Subcutaneous adipose tissue (tissue), 4 donors: ENCODE data around the gene SLFNL1. TPM values are rescaled to one million over a fixed set of nuclear protein-coding genes. Genes with fewer than 3 reads are reported as not detected.

Experiments
- total RNA-seq, 4 donors: library from RNA; depleted of rRNA; stranded (reverse); fragments of >200 nt; gene quantifications; one replicate each; pipeline ENCODE4 v1.1.0, GENCODE V29; 2016
- TF ChIP-seq, protein P1 (sequence below): fragments of 450-650 bp; IDR thresholded peaks from one replicate; pipeline ENCODE4 v1.5.1; 2016; ENCODE audit warnings: low read depth, mild to moderate bottlenecking, control low read depth, antibody characterized with exemption, moderate library complexity

SLFNL1 gene
- total RNA-seq, 4 donors from 2014 or later: 0.16 to 0.44 (median 0.18) TPM

DNA sequence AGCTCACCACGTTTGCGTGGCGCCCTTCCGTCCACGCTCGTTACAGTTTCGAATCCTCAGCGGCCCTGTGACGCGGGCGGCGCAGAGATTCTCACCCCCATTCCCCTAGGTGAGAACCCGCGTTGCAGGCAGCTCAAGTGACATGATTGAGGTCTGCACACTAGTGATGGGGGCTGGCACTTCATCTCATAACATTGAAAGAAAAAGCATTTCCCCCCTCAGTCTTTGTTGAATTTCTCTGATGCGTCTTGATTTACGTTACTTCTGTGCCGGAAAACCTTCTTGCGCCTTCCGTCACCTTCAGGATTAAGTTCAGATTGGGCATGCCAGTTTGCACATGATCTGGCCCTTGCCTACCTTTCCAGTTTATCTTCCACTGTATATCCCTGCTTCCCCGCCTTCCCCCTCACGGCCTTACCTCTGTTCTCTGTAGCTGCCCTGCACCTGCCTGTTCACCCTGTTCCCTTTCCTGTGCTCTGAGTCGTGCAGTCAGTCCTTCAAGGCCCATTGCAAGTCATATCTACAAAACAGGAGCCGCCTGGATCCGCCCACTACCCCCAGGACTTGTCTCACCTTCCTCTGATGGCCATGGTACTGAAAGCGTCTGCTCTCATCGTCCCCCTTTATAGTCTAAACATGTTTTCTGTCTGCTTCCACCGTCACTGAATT lies 40.9 kb downstream of the SLFNL1 start:
- TF ChIP-seq, protein P1, sequence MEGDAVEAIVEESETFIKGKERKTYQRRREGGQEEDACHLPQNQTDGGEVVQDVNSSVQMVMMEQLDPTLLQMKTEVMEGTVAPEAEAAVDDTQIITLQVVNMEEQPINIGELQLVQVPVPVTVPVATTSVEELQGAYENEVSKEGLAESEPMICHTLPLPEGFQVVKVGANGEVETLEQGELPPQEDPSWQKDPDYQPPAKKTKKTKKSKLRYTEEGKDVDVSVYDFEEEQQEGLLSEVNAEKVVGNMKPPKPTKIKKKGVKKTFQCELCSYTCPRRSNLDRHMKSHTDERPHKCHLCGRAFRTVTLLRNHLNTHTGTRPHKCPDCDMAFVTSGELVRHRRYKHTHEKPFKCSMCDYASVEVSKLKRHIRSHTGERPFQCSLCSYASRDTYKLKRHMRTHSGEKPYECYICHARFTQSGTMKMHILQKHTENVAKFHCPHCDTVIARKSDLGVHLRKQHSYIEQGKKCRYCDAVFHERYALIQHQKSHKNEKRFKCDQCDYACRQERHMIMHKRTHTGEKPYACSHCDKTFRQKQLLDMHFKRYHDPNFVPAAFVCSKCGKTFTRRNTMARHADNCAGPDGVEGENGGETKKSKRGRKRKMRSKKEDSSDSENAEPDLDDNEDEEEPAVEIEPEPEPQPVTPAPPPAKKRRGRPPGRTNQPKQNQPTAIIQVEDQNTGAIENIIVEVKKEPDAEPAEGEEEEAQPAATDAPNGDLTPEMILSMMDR: no peak

DNA sequence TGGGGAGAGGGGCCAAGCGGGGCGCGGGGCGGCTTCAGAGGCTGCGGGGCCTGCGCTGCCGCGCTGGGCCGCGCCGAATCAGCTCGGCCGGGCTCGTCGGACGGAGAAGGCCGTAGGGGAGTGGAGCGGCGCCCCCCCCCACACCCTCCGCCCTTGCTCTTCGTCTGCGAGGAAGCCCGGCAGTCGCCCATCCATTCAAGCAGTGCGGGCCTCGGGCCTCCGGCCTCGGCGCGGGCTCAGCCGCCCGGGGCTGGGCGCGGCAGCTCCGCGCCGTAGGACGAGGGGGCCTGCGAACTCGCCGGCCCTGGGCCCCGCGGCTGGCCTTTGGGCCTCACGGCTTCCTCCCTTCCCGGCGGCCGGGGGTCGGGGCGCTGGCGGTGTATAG lies 41.5 kb downstream of the SLFNL1 start:
- TF ChIP-seq, protein P1: no peak

DNA sequence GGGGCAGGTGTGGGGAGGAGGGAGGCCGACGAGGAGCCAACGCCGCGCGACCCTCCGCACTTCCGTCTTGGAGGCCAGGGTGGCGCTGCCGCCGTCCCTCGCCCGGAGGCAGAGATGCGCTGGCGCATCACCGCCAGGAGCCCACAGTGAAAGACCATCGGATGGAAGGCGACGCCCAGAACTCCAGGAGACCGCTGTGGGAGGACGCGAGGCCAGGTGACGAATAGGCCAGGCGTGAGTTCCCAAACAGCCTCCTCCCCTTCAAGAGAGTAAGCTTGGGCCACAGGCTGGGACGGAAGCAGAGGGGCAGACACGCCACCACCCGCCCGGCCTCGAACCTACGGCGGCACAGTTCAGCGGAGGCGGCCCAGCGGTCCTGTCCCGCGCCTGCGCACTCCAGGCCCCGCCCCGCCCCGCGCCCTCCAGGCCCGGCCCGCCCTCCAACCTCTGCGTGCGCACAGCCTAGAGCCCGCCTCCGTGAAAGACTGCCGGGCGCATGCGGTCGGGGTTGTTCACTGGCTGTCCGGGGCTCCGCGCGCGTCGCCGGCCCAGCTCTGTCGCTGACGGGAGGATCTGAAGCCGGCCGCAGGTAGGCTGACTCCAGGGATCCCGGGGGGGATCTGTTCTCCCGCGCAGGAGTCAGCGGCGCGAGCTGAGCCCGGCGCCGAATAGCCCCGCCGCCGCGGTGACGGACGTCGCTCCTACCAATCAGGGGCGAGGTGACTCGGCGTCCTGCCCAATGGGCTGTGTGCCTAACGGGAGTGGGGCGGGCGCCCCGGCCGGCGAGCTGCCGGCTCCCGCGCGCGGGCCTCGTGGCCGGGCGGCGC lies 42.1 kb downstream of the SLFNL1 start, which contains the start of gene CTPS1:
TSS of gene CTPS1 (plus strand) at position 456 of the 827 bp plus-strand sequence. CDS start 3,595 bp downstream, outside the sequence.
- TF ChIP-seq, protein P1: no peak

DNA sequence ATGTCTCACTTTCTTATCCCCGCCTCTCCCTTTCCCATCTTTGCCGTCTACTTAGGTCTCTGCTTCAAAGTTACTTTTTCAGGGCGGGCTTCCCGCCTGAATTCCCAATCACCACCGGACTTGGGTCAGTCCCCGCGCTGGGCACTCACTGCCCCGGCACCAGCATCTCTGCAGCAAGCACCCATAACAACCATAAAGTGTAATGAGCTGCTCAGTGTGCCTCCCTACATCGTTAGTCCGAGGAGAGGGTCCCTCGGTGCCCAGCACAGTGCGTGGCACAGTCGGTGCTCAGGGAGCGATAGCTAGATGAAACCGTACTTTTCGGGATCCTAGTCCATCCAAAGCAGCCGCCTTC lies 42.7 kb downstream of the SLFNL1 start:
- TF ChIP-seq, protein P1: no peak

DNA sequence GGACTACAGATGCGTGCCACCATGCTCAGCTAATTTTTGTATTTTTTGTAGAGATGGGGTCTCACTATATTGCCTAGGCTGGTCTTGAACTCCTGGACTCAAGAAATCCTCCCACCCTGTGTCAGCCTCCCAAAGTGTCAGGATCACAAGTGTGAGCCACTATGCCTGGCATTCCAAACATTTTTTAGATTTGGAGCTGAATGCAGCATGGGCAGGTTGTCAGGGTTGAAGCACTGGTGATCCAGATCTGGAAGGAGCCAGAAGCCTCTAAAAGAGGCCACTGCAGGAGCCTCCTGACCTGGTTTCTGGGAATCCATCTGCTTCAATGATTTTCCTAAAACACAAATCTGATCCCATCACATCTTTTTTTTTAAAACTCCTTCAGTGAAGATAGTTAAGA lies 43.8 kb downstream of the SLFNL1 start:
- TF ChIP-seq, protein P1: no peak

DNA sequence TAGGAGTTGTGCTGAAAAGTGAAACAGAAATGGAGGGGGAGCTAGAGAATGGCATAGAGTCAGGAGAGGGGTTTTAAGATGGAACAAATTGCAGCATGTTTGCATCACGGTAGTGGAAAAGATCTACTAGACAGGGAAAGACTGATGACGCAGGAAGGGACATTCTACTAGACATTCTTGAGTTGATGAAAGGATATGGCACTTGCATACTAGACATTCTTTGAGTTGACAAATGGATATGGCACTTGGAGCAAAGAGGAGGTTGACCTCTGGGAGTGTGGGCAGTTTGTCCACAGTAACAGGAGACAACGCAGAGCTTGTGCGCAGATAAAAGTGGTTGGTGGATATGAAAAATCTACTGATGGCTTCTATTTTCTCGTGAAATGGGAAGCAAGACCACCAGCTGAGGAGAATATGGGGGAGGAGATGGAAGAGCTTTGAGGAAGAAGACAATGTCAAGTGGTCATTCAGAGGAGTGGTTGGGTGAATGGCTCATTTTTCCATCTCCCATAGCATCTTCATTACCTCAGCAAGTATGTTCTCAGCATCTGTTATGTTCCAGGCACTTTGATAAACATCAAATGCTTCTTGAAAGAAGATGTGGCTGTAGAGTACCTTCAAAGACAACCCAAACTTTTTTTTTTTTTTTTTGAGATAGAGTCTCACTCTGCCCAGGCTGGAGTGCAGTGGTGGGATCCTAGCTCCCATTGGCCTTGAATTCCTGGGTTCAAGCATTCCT lies 44.4 kb downstream of the SLFNL1 start:
- TF ChIP-seq, protein P1: no peak

DNA sequence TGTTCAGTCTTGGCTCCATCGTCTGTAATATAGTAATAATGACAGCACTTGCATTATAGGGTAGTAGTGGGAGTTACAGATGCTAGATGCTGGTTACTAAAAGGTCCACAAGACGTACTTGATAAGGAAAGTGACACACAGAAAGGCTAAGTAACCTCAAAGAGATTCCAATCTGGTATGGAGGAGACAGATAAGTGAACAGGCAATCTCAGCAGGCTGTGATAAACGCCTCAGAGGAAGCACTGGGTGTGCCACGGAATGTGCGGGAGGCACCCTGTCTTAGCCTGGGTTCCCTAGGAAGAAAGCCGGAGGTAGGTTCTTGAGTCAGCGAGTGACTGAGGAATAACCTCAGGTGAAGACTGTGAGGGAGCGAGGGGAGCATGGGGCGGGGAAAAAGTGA lies 46.6 kb downstream of the SLFNL1 start:
- TF ChIP-seq, protein P1: no peak
